IMR-90 (cell line): Measurements from ENCODE around the gene ADGRB3. TPM values are rescaled to one million over a fixed set of nuclear protein-coding genes. Genes with fewer than 3 reads are reported as not detected.

Experiments
- ATAC-seq: fragments of 200-7000 bp; cut with Tn5 transposase; 2 replicates; pipeline ENCODE4 v1.9.1; 2020; ENCODE audit warnings: low read depth, mild to moderate bottlenecking, moderate library complexity
- BruUV-seq: library from RNA; stranded (reverse); fragments of 400-500 nt; replicated peaks from 2 replicates; lab custom pipeline; 2021; lab: Mats Ljungman, UMichigan
- CTCF ChIA-PET: fragments of 300-600 bp; formaldehyde crosslinking; extraction: SDS; loops from one replicate; lab custom pipeline; 2021; ENCODE audit warnings: antibody characterized with exemption; lab: Yijun Ruan, JAX
- POLR2A ChIA-PET: fragments of 300-600 bp; sonication (Branson Sonifier 250); formaldehyde crosslinking; loops from one replicate; lab custom pipeline; 2022; ENCODE audit warnings: antibody characterized with exemption; ENCODE audit not compliant: unreplicated experiment; lab: Charles Lee
- DNase-seq: peaks from one replicate; pipeline ENCODE4 v3.0.0; 2013
- H2AFZ ChIP-seq: replicated peaks from 2 replicates; pipeline ENCODE3; 2013; ENCODE audit warnings: low read length, mild to moderate bottlenecking; ENCODE audit not compliant: poor library complexity
- H2AK5ac ChIP-seq: 2 replicates; pipeline ENCODE4 v1.6.1; 2013; ENCODE audit warnings: low read depth, low read length, inconsistent platforms
- H2AK9ac ChIP-seq: replicated peaks from 2 replicates; pipeline ENCODE3; 2013; ENCODE audit warnings: mild to moderate bottlenecking, low read depth, low read length, moderate library complexity; ENCODE audit not compliant: poor library complexity
- H2BK120ac ChIP-seq: 2 replicates; pipeline ENCODE4 v1.6.1; 2013; ENCODE audit warnings: low read depth, low read length, inconsistent platforms
- H2BK15ac ChIP-seq: 3 replicates; pipeline ENCODE4 v1.6.1; 2013; ENCODE audit warnings: low read depth, low read length, inconsistent platforms
- H2BK20ac ChIP-seq: 2 replicates; pipeline ENCODE4 v1.6.1; 2013; ENCODE audit warnings: low read depth, mild to moderate bottlenecking, inconsistent platforms, low read length, moderate library complexity
- H2BK5ac ChIP-seq: 2 replicates; pipeline ENCODE4 v1.6.1; 2013; ENCODE audit warnings: mild to moderate bottlenecking, low read depth, low read length, inconsistent platforms; ENCODE audit not compliant: poor library complexity, severe bottlenecking
- H3K14ac ChIP-seq: replicated peaks from 2 replicates; pipeline ENCODE4 v1.6.1; 2013; ENCODE audit warnings: low read depth, low read length, inconsistent platforms
- H3K18ac ChIP-seq: 2 replicates; pipeline ENCODE4 v1.6.1; 2013; ENCODE audit warnings: low read depth, low read length, control low read depth
- H3K23ac ChIP-seq: 2 replicates; pipeline ENCODE4 v1.6.1; 2013; ENCODE audit warnings: low read depth, low read length, inconsistent platforms
- H3K27ac ChIP-seq: 2 replicates; pipeline ENCODE4 v1.5.1; 2013; ENCODE audit warnings: mild to moderate bottlenecking, control low read depth, low read length; ENCODE audit not compliant: insufficient read depth
- H3K27me3 ChIP-seq: 2 replicates; pipeline ENCODE4 v1.6.1; 2013; ENCODE audit warnings: low read length; ENCODE audit not compliant: control insufficient read depth, insufficient read depth
- H3K36me3 ChIP-seq: 2 replicates; pipeline ENCODE4 v1.6.1; 2013; ENCODE audit warnings: low read length, mixed read lengths; ENCODE audit not compliant: control insufficient read depth, insufficient read depth
- H3K4ac ChIP-seq: 2 replicates; pipeline ENCODE4 v1.6.1; 2013; ENCODE audit warnings: low read depth, low read length, inconsistent platforms
- H3K4me1 ChIP-seq: 2 replicates; pipeline ENCODE4 v1.6.1; 2013; ENCODE audit warnings: low read length, mixed read lengths; ENCODE audit not compliant: control insufficient read depth, insufficient read depth
- H3K4me2 ChIP-seq: 2 replicates; pipeline ENCODE4 v1.6.1; 2013; ENCODE audit warnings: low read depth, mild to moderate bottlenecking, control low read depth, low read length, moderate library complexity
- H3K4me3 ChIP-seq: 2 replicates; pipeline ENCODE4 v1.5.1; 2013; ENCODE audit warnings: low read depth, mild to moderate bottlenecking, control low read depth, low read length, moderate library complexity; ENCODE audit not compliant: insufficient read depth
- H3K56ac ChIP-seq: 2 replicates; pipeline ENCODE4 v1.6.1; 2013; ENCODE audit warnings: low read length, inconsistent platforms; ENCODE audit not compliant: insufficient read depth; ENCODE audit errors: extremely low read depth
- H3K79me1 ChIP-seq, 2 experiments: 2 replicates each; pipeline ENCODE4 v1.6.1; 2013; ENCODE audit warnings: low read length in 2 of 2, inconsistent platforms in 1 of 2, low read depth in 1 of 2
- H3K9ac ChIP-seq: 2 replicates; pipeline ENCODE4 v1.6.1; 2013; ENCODE audit warnings: low read depth, low read length, control low read depth
- H3K9me1 ChIP-seq: 2 replicates; pipeline ENCODE4 v1.6.1; 2013; ENCODE audit warnings: low read length, inconsistent platforms; ENCODE audit not compliant: insufficient read depth
- H3K9me3 ChIP-seq: 2 replicates; pipeline ENCODE4 v1.6.1; 2013; ENCODE audit warnings: low read length; ENCODE audit not compliant: control insufficient read depth, insufficient read depth
- H4K20me1 ChIP-seq: 2 replicates; pipeline ENCODE4 v1.6.1; 2013; ENCODE audit warnings: low read length, inconsistent platforms; ENCODE audit not compliant: insufficient read depth
- H4K5ac ChIP-seq: 2 replicates; pipeline ENCODE4 v1.6.1; 2013; ENCODE audit warnings: mild to moderate bottlenecking, low read depth, low read length, control low read depth
- H4K8ac ChIP-seq, 2 experiments: 2 replicates each; pipeline ENCODE4 v1.6.1; 2013; ENCODE audit warnings: low read depth in 2 of 2, low read length in 2 of 2, control low read depth in 1 of 2, inconsistent platforms in 1 of 2
- H4K91ac ChIP-seq: 2 replicates; pipeline ENCODE4 v1.6.1; 2013; ENCODE audit warnings: low read depth, low read length, inconsistent platforms; ENCODE audit not compliant: insufficient read depth
- BHLHE40 ChIP-seq: fragments of 150-350 bp; IDR thresholded peaks from 2 replicates; pipeline ENCODE4 v1.6.1; 2016; ENCODE audit warnings: mild to moderate bottlenecking, low read depth, low read length
- CEBPB ChIP-seq: IDR thresholded peaks from 2 replicates; pipeline ENCODE4 v1.6.1; 2012; ENCODE audit warnings: low read depth, low read length, improper control_type of control experiment
- CHD1 ChIP-seq: IDR thresholded peaks from 2 replicates; pipeline ENCODE4 v1.6.1; 2012; ENCODE audit warnings: low read depth, low read length, improper control_type of control experiment
- CTCF ChIP-seq: conservative IDR thresholded peaks from 2 replicates; pipeline ENCODE4 v1.5.1; 2012; ENCODE audit warnings: mild to moderate bottlenecking, low read depth, low read length, improper control_type of control experiment
- ELK1 ChIP-seq: fragments of 150-350 bp; IDR thresholded peaks from 2 replicates; pipeline ENCODE4 v1.6.1; 2016; ENCODE audit warnings: low read depth, mild to moderate bottlenecking, low read length, moderate library complexity, borderline replicate concordance
- FOS ChIP-seq: fragments of 150-350 bp; IDR thresholded peaks from 2 replicates; pipeline ENCODE4 v1.6.1; 2016; ENCODE audit warnings: low read depth, low read length
- MAFK ChIP-seq: IDR thresholded peaks from 2 replicates; pipeline ENCODE4 v1.6.1; 2012; ENCODE audit warnings: low read depth, low read length, improper control_type of control experiment
- MAZ ChIP-seq: IDR thresholded peaks from 2 replicates; pipeline ENCODE4 v1.6.1; 2012; ENCODE audit warnings: low read depth, mild to moderate bottlenecking, low read length, improper control_type of control experiment, moderate library complexity, borderline replicate concordance
- MXI1 ChIP-seq: IDR thresholded peaks from 2 replicates; pipeline ENCODE4 v1.6.1; 2012; ENCODE audit warnings: low read depth, mild to moderate bottlenecking, low read length, moderate library complexity, borderline replicate concordance
- NFE2L2 ChIP-seq: fragments of 150-350 bp; IDR thresholded peaks from 2 replicates; pipeline ENCODE4 v1.6.1; 2016; ENCODE audit warnings: low read depth, mild to moderate bottlenecking, low read length
- POLR2A ChIP-seq: IDR thresholded peaks from 2 replicates; pipeline ENCODE4 v1.6.1; 2012; ENCODE audit warnings: mild to moderate bottlenecking, low read depth, low read length
- RAD21 ChIP-seq: IDR thresholded peaks from 2 replicates; pipeline ENCODE4 v1.6.1; 2012; ENCODE audit warnings: low read length, improper control_type of control experiment
- RCOR1 ChIP-seq: IDR thresholded peaks from 2 replicates; pipeline ENCODE4 v1.6.1; 2012; ENCODE audit warnings: mild to moderate bottlenecking, low read length, improper control_type of control experiment; ENCODE audit not compliant: insufficient replicate concordance
- RFX5 ChIP-seq: IDR thresholded peaks from 2 replicates; pipeline ENCODE4 v1.8.0; 2012; ENCODE audit warnings: low read depth, mild to moderate bottlenecking, low read length, moderate library complexity
- SMC3 ChIP-seq: fragments of 150-350 bp; IDR thresholded peaks from 2 replicates; pipeline ENCODE4 v1.6.1; 2016; ENCODE audit warnings: low read depth, mild to moderate bottlenecking, antibody characterized with exemption, low read length, moderate library complexity
- USF2 ChIP-seq: fragments of 150-350 bp; IDR thresholded peaks from 2 replicates; pipeline ENCODE4 v1.6.1; 2017; ENCODE audit warnings: mild to moderate bottlenecking, antibody characterized with exemption, low read length, low read depth
- WGBS, 2 experiments: methylation state at CpG; one replicate each; pipeline versions ENCODE4 v1.1.5 to v1.1.7; 2013; ENCODE audit warnings: missing lambda C conversion rate in 2 of 2; ENCODE audit not compliant: insufficient read length in 1 of 2; ENCODE audit errors: extremely low coverage in 2 of 2; 5-methylcytosine and 5-hydroxymethylcytosine counted together
- dilution Hi-C: fragments of 300-500 bp; cut with HindIII; formaldehyde crosslinking; loops from one replicate; pipeline ENCODE4 v1.14.3; 2018; ENCODE audit warnings: low sequenced_read_pairs; ENCODE audit not compliant: unreplicated experiment
- in situ Hi-C: fragments of 300-500 bp; cut with MboI; formaldehyde crosslinking; loops from 3 replicates; pipeline ENCODE4 v1.14.3; 2019; ENCODE audit warnings: low sequenced_read_pairs, inconsistent platforms, mixed read lengths
- intact Hi-C: fragments of 100-400 bp; cut with micrococcal nuclease; formaldehyde crosslinking; loops from 2 replicates; pipeline ENCODE4 v1.10.0; 2022
- polyA plus RNA-seq, 3 experiments: library from polyadenylated mRNA; depleted of rRNA; stranded (reverse); fragments of >200 nt; gene quantifications; 2 replicates each; pipeline ENCODE4 v1.2.3, GENCODE V29; 2012; ENCODE audit warnings: low replicate concordance in 1 of 3
- total RNA-seq: library from RNA; depleted of rRNA; stranded (reverse); fragments of >200 nt; gene quantifications from 2 replicates; pipeline ENCODE4 v1.2.3, GENCODE V29; 2012

ADGRB3 gene
- total and polyA plus RNA-seq, 2 of the 4 experiments (the other 2 are of a cell fraction), result not detected

DNA sequence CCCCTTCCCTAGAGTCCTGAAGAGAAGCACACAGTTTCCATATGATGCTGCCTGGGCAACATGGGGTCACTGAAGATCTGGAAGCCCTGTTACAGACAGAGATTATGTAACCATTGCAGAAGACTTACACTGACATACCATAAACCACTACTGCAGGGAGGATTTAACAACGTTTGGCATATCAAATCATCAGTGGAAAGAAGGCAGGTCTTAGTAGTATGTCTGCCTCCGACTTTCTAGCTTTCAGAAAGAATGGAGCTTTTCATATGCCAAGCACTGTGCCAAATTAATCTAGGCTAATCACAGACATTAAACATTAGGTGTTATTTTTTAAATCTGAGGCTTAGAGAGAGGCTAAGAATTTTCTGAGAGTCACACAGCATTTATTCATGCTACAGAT lies 144.3 kb downstream of the ADGRB3 start:
- no peak overlapping the region for H4K5ac ChIP-seq
- H2BK120ac ChIP-seq, result no peak overlapping the region
- no peak overlapping the region for H3K14ac ChIP-seq
- no TSS peak for BruUV-seq
- H2AK5ac ChIP-seq, result no peak overlapping the region
- no peak overlapping the region for H2BK5ac ChIP-seq
- in situ Hi-C loops (no loop called here), dilution Hi-C loops (no loop called here), intact Hi-C loops (no loop called here)
- H3K9me1 ChIP-seq, result no peaks in the 10 kb centered on the region
- no peak overlapping the region for H3K56ac ChIP-seq
- H2AK9ac ChIP-seq, result no peak overlapping the region
- POLR2A ChIA-PET, result no interaction called here
- H3K79me1 ChIP-seq, result no peaks in the 10 kb centered on the region
- no peak overlapping the region for H3K23ac ChIP-seq
- H3K9me3 ChIP-seq, result no peaks in the 10 kb centered on the region
- H3K4me1 ChIP-seq, result no peaks in the 10 kb centered on the region
- no peak overlapping the region for H3K18ac ChIP-seq
- H4K20me1 ChIP-seq, result no peaks in the 10 kb centered on the region
- no peak overlapping the region for H2BK15ac ChIP-seq
- H3K27ac ChIP-seq, result no peak overlapping the region
- TF ChIP-seq POLR2A (no peak), RCOR1 (no peak), RFX5 (no peak), MAFK (no peak), BHLHE40 (no peak), USF2 (no peak), SMC3 (no peak), FOS (no peak), ELK1 (no peak), MAZ (no peak), CEBPB (no peak), CHD1 (no peak), RAD21 (no peak), CTCF (no peak), MXI1 (no peak), NFE2L2 (no peak)
- H4K91ac ChIP-seq, result no peak overlapping the region
- no peak overlapping the region for H3K4me2 ChIP-seq
- H3K4ac ChIP-seq, result no peak overlapping the region
- no peak overlapping the region for H3K4me3 ChIP-seq
- no peaks in the 10 kb centered on the region for H3K36me3 ChIP-seq
- CTCF ChIA-PET, result no interaction called here
- no peak for DNase-seq
- H2BK20ac ChIP-seq, result no peak overlapping the region
- H3K9ac ChIP-seq, result no peak overlapping the region
- no peak for ATAC-seq
- no peak overlapping the region for H4K8ac ChIP-seq
- no peak overlapping the region for H2AFZ ChIP-seq
- H3K27me3 ChIP-seq, result no peaks in the 10 kb centered on the region
- no CpG with 5 or more reads among the region's 2 CpGs for WGBS, 2 experiments
